Upper lobe of right lung (tissue), 1 donor: Measurements from ENCODE around the gene ARVCF. TPM values are rescaled to one million over a fixed set of nuclear protein-coding genes. Genes with fewer than 3 reads are reported as not detected.
A peak's percentile ranks its signal among the peaks of the same experiment; 100 is the strongest.

Source experiments
- ATAC-seq: fragments of 200-7000 bp; cut with Tn5 transposase; one replicate; pipeline ENCODE4 v1.9.1; 2020; ENCODE audit warnings: mild to moderate bottlenecking, moderate library complexity
- DNase-seq: peaks from one replicate; pipeline ENCODE4 v3.0.0-alpha.2; 2020
- H3K27ac ChIP-seq: fragments of 200-600 bp; one replicate; pipeline ENCODE4 v1.8.0; 2022
- H3K27me3 ChIP-seq: fragments of 200-600 bp; one replicate; pipeline ENCODE4 v1.8.0; 2022; ENCODE audit warnings: mild to moderate bottlenecking
- H3K36me3 ChIP-seq: fragments of 200-600 bp; one replicate; pipeline ENCODE4 v1.8.0; 2022
- H3K4me1 ChIP-seq: fragments of 200-600 bp; one replicate; pipeline ENCODE4 v1.8.0; 2022
- H3K4me3 ChIP-seq: fragments of 200-600 bp; one replicate; pipeline ENCODE4 v1.8.0; 2022; ENCODE audit warnings: mild to moderate bottlenecking
- H3K9me3 ChIP-seq: fragments of 200-600 bp; one replicate; pipeline ENCODE4 v1.8.0; 2022
- CTCF ChIP-seq: fragments of 200-600 bp; IDR thresholded peaks from one replicate; pipeline ENCODE4 v1.8.0; 2022; ENCODE audit warnings: antibody characterized with exemption
- intact Hi-C: fragments of 100-400 bp; cut with DNase I; formaldehyde crosslinking; loops from one replicate; pipeline ENCODE4 v1.11.0; 2022
- total RNA-seq: library from RNA; stranded (reverse); fragmentation: NEBNext Ultra II Directional; extraction: Animal tissue kit (Norgen Biotek cat#: 25700); gene quantifications from one replicate; pipeline ENCODE4 v1.2.1, GENCODE V29; 2021
- donor health status: DM: no; HTN: yes; CAD: no; lungs with severe emphysema.

Gene ARVCF
- total RNA-seq, 1 donor from 2014 or later, result 25.4 TPM

- Histone ChIP-seq H3K4me1 (peaks cover 21% of the 10 kb centered on the region), H3K9me3 (no peaks in the 10 kb centered on the region), H3K4me3 (no peak overlapping the region), H3K27me3 (no peaks in the 10 kb centered on the region), H3K36me3 (no peaks in the 10 kb centered on the region), H3K27ac (no peak overlapping the region)
- ATAC-seq (no peak), DNase-seq (no peak)
- TF ChIP-seq CTCF, result no peak
- intact Hi-C loops, result no loop called here
These were observed 22.7 kb downstream of the ARVCF start for GRCh38 chr22:19993926-19994325.

GRCh38 chr22:19992921-19993355 is 23.7 kb downstream of the ARVCF start:
- Histone ChIP-seq H3K4me1 (peaks cover 15% of the 10 kb centered on the region), H3K4me3 (no peak overlapping the region), H3K27ac (no peak overlapping the region), H3K9me3 (no peaks in the 10 kb centered on the region), H3K27me3 (no peaks in the 10 kb centered on the region), H3K36me3 (no peaks in the 10 kb centered on the region)
- no peak for TF ChIP-seq CTCF
- DNase-seq (no peak), ATAC-seq (no peak)
- intact Hi-C loops, result no loop called here

GRCh38 chr22:19992481-19992911 is 24.1 kb downstream of the ARVCF start:
- no peak for ATAC-seq
- no peaks in the 10 kb centered on the region for H3K36me3 ChIP-seq
- H3K27ac ChIP-seq, result no peak overlapping the region
- TF ChIP-seq CTCF, result no peak
- H3K27me3 ChIP-seq, result no peaks in the 10 kb centered on the region
- no peaks in the 10 kb centered on the region for H3K9me3 ChIP-seq
- H3K4me1 ChIP-seq, result peaks cover 15% of the 10 kb centered on the region
- intact Hi-C loops, result no loop called here
- DNase-seq, result no peak
- H3K4me3 ChIP-seq, result no peak overlapping the region

- TF ChIP-seq CTCF, result no peak
- no peak for ATAC-seq
- Histone ChIP-seq H3K4me1 (peaks cover 15% of the 10 kb centered on the region), H3K27ac (peak overlapping the region; percentile 63), H3K27me3 (no peaks in the 10 kb centered on the region), H3K9me3 (no peaks in the 10 kb centered on the region), H3K36me3 (no peaks in the 10 kb centered on the region), H3K4me3 (no peak overlapping the region)
- no peak for DNase-seq
- intact Hi-C loops, result no loop called here
These were observed 24.8 kb downstream of the ARVCF start for GRCh38 chr22:19991645-19992451.

- no peak for DNase-seq
- H3K27ac ChIP-seq, result peak overlapping the region; percentile 63
- intact Hi-C loops, result no loop called here
- no peak for TF ChIP-seq CTCF
- peaks cover 13% of the 10 kb centered on the region for H3K4me1 ChIP-seq
- H3K4me3 ChIP-seq, result no peak overlapping the region
- H3K9me3 ChIP-seq, result no peaks in the 10 kb centered on the region
- ATAC-seq, result no peak
- no peaks in the 10 kb centered on the region for H3K27me3 ChIP-seq
- no peaks in the 10 kb centered on the region for H3K36me3 ChIP-seq
These were observed 25.3 kb downstream of the ARVCF start for GRCh38 chr22:19991395-19991644.
